Left lobe of liver (tissue), 2 donors: ENCODE measurements around the gene UGT2A1. TPM values are rescaled to one million over a fixed set of nuclear protein-coding genes. Genes with fewer than 3 reads are reported as not detected.
A peak's percentile ranks its signal among the peaks of the same experiment; 100 is the strongest.
"Not testable (repeated sequence)": the region's sequence is repeated elsewhere in the genome, so short reads cannot be mapped to it uniquely, and the experiment has no call there.

Source experiments
- ATAC-seq: fragments of 200-7000 bp; cut with Tn5 transposase; one replicate; pipeline ENCODE4 v1.9.1; 2020; ENCODE audit warnings: mild to moderate bottlenecking, moderate library complexity
- DNase-seq: peaks from one replicate; pipeline ENCODE4 v3.0.0-alpha.2; 2020; ENCODE audit warnings: low spot score
- total RNA-seq: library from RNA; stranded (reverse); gene quantifications from one replicate; pipeline ENCODE4 v1.2.1, GENCODE V29; 2021
- donor health status: DM: no; HTN: no; CAD: no; lungs with moderate emphysema.
- donor health status: DM: no; HTN: yes; CAD: no.

Gene UGT2A1
- 0.18 TPM for total RNA-seq

DNA sequence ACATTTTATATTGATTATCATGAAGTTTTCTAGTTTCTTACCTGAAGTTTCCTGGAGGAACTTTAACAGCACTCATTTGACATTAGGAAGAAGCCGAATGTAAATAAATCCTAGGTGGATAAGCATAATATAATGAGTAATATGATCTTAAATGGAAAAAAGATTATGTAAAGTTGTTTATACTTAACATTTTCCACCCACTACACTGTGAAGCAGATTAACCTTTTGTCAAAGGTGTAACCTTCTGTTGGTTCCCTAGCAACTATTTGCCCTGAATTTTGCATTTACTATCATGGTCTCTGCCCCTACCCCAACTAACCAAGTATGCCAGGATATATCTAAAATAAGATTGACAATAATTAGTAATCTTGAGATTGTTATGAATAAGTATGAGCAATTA, at the start of gene UGT2A1:
UGT2A1 (minus strand) TSS at position 101 of the 400 bp plus-strand sequence. CDS start 5,603 bp downstream, outside the sequence.
- no peak for DNase-seq
- ATAC-seq, result no peak

DNA sequence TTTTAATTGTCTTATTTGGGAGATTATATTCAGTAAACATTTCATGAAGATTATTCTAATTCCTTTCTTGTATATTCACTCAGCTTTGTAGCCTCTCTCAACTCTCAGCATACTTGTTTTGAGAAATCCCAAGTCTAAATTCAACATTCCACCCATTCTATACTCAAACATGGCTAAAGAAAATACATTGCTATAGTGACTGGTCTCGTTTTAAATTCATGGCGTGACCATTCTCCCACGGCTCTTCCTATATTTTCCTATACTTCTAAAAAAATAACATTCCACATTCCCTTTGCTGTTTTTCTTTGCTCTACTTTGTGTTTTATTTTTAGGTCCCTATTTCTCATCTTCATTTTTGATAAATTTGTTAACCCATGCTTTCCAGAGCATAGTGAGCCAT, 49.2 kb upstream of the UGT2A1 start:
- DNase-seq, result no peak

DNA sequence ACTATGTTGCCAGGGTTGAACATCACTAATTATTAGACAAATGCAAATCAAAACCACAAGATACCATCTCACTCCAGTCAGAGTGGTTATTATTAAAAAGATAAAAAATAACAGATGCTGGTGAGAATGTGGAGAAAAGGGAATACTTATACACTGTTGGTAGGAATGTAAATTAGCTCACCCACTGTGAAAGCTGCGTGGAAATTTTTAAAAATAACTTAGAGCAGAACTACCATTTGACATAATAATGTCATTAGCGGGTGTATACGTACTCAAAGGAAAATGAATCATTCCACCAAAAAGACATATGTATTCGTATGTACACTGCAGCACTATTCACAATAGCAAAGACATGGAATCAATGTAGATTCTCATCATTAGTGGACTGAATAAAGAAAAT, 48.6 kb upstream of the UGT2A1 start:
- ATAC-seq (no peak), DNase-seq (no peak)

More for the DNA sequence above, 49.2 kb upstream of the UGT2A1 start:
- no peak for ATAC-seq

DNA sequence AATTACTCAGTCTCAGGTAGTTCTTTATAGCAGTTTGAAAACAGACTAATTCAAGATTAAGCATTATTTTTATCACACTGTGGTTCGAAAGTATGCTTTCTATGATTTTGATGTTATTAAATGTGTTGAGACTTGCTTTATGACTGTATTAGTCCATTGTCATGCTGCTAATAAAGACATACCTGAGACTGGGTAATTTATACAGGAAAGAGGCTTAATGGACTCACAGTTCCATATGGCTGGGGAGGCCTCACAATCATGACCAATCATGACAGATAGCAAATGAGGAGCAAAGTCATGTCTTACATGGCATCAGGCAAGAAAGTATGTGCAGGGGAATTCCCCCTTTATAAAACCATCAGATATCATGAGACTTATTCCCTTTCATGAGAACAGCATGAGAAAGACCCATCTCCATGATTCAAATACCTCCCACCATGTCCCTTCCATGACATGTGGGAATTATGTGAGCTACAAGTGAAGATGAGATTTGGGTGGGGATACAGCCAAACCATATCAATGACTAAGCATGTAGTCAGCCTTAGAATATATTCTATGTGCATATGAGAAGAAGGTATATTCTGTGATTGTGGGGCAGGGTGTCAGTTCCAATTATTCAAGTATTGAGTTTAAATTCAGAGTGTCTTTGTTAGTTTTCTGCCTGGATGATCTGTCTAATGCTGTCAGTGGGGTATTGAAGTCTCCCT, 44.6 kb upstream of the UGT2A1 start:
- ATAC-seq (no peak), DNase-seq (no peak)

DNA sequence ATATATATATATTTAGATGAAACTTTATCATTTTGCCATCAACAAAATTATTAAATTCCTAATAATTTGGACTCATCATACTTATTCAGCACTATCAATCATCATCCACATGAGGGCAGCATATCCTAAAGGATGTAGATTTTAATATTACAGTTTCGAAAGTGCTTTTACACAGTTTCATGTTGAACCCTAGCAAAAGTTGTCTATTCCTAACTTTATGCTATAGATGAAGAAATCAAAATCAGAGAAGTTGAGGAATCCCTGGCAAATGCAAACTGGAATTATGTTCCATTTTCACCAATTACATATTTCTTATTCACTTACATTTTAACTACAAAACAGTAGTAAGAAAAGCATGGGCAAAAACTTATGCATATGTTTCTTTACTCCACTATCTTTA, 36.6 kb upstream of the UGT2A1 start:
- DNase-seq (no peak), ATAC-seq (peak; percentile 91)

DNA sequence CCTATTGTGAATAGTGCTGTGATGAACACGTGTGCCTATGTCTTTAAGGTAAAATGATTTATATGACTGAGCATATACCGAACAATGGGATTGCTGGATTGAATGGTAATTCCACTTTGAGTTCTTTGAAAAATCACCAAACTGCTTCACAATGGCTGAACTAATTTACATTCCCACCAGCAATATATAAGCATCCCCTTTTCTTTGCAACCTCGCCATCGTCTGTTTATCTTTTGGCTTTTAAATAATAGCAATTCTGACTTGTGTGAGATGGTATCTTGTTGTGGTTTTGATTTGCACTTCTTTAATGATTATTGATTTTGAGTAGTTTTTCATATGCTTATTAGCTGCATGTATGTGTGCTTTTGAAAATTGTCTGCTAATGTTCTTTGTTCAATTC, 31.8 kb upstream of the UGT2A1 start:
- ATAC-seq (no peak), DNase-seq (no peak)

DNA sequence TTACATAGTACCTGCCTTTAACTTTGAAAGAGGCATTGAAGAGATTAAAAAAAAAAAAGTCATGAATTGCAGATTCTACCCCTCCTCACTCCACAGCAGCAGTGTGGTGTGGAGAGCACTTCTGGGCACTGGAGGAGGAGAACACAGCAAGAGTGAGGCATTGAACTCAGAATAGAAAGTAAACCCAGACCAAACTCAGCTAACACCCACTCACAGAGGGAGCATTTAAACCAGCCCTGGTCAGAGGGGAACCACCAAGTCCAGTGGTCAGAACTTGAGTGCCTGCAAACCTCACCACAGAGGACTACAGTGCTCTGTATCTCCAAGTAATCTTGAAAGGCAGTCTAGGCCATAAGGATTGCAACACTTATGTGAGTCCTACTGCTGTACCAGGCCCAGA, 15.6 kb upstream of the UGT2A1 start:
- DNase-seq (no peak), ATAC-seq (no peak)

DNA sequence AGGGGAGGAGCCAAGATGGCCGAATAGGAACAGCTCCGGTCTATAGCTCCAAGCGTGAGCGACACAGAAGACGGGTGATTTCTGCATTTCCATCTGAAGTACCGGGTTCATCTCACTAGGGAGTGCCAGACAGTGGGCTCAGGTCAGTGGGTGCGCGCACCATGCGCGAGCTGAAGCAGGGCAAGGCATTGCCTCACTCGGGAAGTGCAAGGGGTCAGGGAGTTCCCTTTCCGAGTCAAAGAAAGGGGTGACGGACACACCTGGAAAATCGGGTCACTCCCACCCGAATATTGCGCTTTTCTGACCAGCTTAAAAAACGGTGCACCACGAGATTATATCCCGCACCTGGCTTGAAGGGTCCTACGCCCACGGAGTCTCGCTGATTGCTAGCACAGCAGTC, 11.0 kb upstream of the UGT2A1 start:
- not testable (repeated sequence) for ATAC-seq, DNase-seq

DNA sequence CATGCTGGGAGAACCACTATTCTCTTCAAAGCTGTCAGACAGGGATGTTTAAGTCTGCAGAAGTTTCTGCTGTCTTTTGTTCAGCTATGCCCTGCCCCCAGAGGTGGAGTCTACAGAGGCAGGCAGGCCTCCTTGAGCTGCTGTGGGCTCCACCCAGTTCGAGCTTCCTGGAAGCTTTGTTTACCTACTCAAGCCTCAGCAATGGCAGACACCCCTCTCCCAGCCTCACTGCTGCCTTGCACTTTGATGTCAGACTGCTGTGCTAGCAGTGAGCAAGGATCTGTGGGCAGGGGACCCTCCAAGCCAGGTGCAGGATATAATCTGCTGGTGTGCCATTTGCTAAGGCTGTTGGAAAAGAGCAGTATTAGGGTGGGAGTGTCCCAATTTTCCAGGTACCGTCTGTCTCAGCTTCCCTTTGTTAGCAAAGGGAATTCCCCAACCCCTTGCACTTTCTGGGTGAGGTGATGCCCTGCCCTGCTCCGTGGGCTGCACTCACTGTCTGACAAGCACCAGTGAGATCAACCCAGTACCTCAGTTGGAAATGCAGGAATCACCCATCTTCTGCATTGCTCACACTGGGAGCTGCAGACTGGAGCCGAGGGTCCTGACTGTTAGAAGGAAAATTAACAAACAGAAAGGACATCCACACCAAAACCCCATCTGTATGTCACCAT, 8.2 kb upstream of the UGT2A1 start:
- not testable (repeated sequence) for ATAC-seq, DNase-seq

DNA sequence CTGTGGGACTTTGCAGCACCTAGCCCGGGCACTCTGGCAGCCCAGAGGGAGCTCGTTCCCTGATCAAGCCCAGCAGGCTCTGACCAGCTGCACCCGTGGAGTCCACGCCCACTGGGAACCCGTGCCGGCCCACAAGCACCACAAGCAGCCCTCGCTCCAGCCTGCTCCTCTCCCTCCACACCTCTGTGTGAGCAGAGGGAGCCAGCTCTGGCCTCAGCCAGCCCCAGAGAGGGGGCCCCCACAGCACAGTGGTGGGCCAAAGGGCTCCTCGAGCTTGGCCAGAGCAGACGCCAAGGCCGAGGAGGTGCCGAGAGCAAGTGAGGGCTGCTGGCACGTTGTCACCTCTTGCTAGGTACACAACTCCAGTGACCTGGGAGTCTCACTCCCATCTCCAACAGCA, 5.1 kb upstream of the UGT2A1 start:
- no peak for DNase-seq
- ATAC-seq, result no peak

- DNase-seq (no peak), ATAC-seq (no peak)
Observed at GRCh38 chr4:69656653-69657158, 3.7 kb upstream of the UGT2A1 start.

DNA sequence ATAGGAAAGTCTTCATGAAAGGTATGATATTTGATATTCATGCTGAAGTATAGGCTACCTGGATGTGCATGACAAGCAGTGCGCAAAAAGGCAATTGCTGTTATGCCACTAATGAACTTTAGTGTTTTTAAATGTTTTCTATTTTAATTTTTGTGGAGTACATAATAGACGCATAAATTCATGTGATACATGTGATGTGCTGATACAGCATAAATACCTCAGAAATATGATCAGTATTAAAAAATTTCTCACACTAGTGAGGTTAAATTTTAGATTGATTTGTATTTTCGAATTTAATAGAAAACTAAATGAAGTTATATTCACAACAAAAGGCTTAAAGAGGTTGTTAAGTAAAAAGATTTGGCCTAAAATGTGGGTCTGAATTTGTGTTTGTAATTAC, 2.2 kb downstream of the UGT2A1 start:
- ATAC-seq, result no peak
- no peak for DNase-seq

DNA sequence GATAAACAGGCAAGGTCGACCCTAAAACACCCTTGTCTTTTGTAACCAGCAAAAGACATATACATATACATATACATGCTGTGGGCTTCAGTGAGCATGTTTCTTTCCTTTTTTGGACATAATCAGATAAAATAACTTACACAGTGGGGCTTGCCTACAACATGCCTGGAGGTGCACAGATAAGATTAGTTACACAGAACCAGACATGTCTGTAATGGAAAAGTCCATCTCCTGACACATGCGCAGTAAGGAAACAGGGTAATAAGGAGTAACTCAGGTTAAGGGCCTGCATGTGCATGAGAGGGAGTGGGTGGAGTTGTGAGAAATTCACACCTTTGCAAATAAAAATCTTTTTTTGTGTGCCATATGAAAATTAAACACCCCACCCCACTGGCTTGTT, 3.4 kb downstream of the UGT2A1 start:
- no peak for ATAC-seq

DNA sequence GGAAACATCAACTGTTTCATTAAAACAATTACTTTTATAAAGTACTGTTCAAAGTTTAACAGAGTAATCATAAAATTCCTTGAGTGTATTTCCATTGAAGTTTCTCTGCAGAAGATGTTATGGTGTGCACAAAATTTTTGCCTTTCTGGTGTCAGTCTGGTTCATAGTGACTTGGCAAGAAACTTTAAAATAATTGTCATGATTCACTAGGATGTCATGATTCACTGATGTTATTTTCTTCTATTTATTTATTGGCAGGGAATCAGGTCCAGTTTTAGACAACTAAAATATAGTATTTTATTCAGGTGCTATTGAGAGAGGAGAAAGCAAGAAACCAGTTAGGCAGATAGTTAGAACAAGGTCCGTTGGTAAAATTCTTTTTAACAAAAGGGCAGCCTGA, 3.8 kb downstream of the UGT2A1 start:
- ATAC-seq (no peak), DNase-seq (no peak)

More for the DNA sequence above, 3.4 kb downstream of the UGT2A1 start:
- DNase-seq, result no peak

DNA sequence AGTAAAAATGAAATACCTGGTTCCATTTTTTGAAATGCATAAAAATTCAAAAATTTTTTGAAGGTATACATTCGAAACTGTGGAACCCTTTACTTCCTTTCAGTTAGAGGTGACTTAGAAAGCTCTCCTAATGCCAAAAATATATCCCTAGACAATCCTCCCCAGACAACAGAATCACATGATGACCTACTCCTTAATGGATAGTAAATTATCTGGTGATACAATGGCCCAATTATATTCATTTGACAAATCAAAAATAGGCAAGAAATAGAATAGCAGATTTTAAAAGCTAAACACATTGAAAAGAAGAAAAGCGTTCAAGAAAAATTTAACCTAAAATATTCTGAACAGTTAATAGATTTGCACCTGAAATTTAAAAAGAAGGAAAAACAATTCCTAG, 10.1 kb downstream of the UGT2A1 start:
- DNase-seq (no peak), ATAC-seq (no peak)

- DNase-seq, result no peak
- ATAC-seq, result peak; percentile 83
Observed at GRCh38 chr4:69640289-69640688, 12.8 kb downstream of the UGT2A1 start.

- no peak for DNase-seq
- no peak for ATAC-seq
Observed at GRCh38 chr4:69639542-69639941, 13.5 kb downstream of the UGT2A1 start, which contains the start of gene UGT2A2. TSS of gene UGT2A2 (minus strand) at chr4:69639642. CDS start at chr4:69639640, 2 bp downstream.

DNA sequence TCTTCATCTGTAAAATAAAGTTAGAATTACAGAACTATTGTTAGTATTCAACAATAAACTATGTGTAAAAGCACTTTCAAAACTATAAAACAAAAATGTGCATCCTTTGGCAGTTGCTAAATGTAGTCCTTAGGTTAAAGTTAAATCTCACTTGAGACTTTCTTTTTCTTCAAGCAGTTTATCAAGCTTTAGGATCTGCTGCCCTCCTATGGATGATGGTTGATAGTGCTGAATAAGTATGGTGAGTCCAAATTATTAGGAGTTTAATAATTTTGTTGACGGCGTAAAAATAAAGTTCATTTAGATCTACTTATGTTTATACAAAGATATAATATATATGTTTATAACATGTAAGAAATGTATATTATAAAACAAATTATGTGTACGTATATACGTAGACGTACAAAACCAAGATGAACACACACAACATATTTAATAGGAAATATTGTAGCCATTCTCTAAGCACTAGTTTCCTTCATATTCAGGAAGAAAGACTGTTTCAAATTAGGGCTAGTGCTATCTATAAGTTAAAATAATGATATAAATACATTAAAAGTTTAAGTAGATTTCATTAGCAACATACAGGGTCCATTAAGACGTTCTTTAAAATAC, 35.9 kb downstream of the UGT2A1 start:
- DNase-seq (no peak), ATAC-seq (peak; percentile 96)

- DNase-seq (no peak), ATAC-seq (no peak)
Observed at GRCh38 chr4:69610484-69610883, 42.6 kb downstream of the UGT2A1 start.

DNA sequence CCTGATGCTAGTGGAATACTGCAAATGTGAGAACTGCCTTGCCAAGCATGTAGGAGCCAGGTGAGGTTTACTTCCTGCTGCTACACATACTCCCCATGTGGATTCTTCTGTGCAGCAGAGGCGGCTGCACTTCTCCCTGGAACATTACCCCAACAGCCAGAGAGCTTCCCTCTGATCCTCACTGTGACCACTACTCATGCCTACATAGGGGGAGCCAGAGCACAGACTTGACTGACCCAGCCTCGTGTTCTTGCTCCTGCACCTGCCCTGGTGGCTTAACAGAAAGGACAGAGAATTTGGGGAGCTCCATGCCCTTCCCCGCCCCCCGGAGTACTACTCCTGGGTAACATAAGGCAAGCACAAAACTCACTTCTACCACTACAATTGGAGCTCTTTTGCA, 52.0 kb downstream of the UGT2A1 start:
- no peak for ATAC-seq
- DNase-seq, result no peak

GRCh38 chr4:69600013-69600412, 53.0 kb downstream of the UGT2A1 start:
- no peak for ATAC-seq

GRCh38 chr4:69594382-69594781, 58.7 kb downstream of the UGT2A1 start:
- peak; percentile 72 for ATAC-seq
- DNase-seq, result no peak

More at GRCh38 chr4:69600013-69600412, 53.0 kb downstream of the UGT2A1 start:
- DNase-seq, result no peak
